NT2/D1 (cell line): ENCODE data around the gene OBSCN.

ENCODE experiments used
- DNase-seq: peaks from one replicate; pipeline ENCODE4 v3.0.0-alpha.2; 2011; ENCODE audit warnings: low read depth, low spot score
- H3K27me3 ChIP-seq: 2 replicates; pipeline ENCODE4 v1.6.0; 2011; ENCODE audit warnings: mild to moderate bottlenecking; ENCODE audit not compliant: insufficient read length, insufficient read depth
- H3K36me3 ChIP-seq: 2 replicates; pipeline ENCODE4 v1.6.1; 2011; ENCODE audit warnings: mild to moderate bottlenecking, low read length, mixed read lengths; ENCODE audit not compliant: insufficient read depth, insufficient read length
- H3K4me1 ChIP-seq: 2 replicates; pipeline ENCODE4 v1.5.1; 2011; ENCODE audit not compliant: insufficient read depth, insufficient read length
- H3K4me3 ChIP-seq: 2 replicates; pipeline ENCODE4 v1.5.1; 2011; ENCODE audit warnings: low read depth; ENCODE audit not compliant: insufficient read length
- H3K9ac ChIP-seq: 2 replicates; pipeline ENCODE4 v1.6.0; 2011; ENCODE audit warnings: low read depth; ENCODE audit not compliant: insufficient read length
- H3K9me3 ChIP-seq: 2 replicates; pipeline ENCODE4 v1.5.1; 2011; ENCODE audit warnings: mild to moderate bottlenecking, low read length; ENCODE audit not compliant: insufficient read depth
- SUZ12 ChIP-seq: IDR thresholded peaks from 2 replicates; pipeline ENCODE4 v1.6.1; 2011; ENCODE audit not compliant: insufficient read length, insufficient read depth; ENCODE audit errors: extremely low read depth
- YY1 ChIP-seq: IDR thresholded peaks from 2 replicates; pipeline ENCODE4 v1.6.1; 2011; ENCODE audit not compliant: insufficient read length, insufficient read depth
- ZNF274 ChIP-seq: IDR thresholded peaks from 2 replicates; pipeline ENCODE4 v1.6.1; 2011; ENCODE audit warnings: mild to moderate bottlenecking, low read depth, low read length

The OBSCN gene

GRCh38 chr1:228410015-228410414 lies 202.2 kb downstream of the OBSCN start:
- DNase-seq, result no peak
- Histone ChIP-seq H3K9ac (no peak overlapping the region), H3K4me3 (no peak overlapping the region), H3K4me1 (peaks cover 12% of the 10 kb centered on the region), H3K9me3 (no peaks in the 10 kb centered on the region), H3K27me3 (peaks cover 7% of the 10 kb centered on the region), H3K36me3 (peaks cover 40% of the 10 kb centered on the region)
- TF ChIP-seq YY1 (no peak), ZNF274 (no peak), SUZ12 (no peak)

DNA sequence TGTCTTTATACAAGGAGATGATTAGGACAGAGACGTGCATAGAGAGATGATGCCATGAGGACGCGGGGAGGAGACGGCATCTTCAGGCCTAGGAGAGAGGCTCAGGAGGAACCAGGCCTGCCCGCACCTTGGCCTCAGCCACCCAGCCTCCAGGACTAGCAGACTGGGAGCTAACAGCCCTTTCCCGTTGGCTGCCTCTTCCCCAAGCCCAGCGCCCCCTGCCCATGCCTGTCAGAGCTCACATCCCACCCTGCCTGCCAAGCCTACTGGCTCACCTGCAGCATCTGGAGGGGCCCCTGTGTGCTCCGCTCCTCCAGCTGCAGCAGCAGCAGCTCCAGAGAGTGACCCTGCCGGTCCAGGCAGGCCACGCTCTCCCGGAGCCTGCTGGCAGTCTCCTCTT lies 202.8 kb downstream of the OBSCN start:
- Histone ChIP-seq H3K27me3 (peaks cover 11% of the 10 kb centered on the region), H3K9ac (peak overlapping the region; percentile 18), H3K4me1 (peaks cover 17% of the 10 kb centered on the region), H3K9me3 (no peaks in the 10 kb centered on the region), H3K4me3 (no peak overlapping the region), H3K36me3 (peaks cover 40% of the 10 kb centered on the region)
- no peak for DNase-seq
- no peak for TF ChIP-seq YY1
- no peak for TF ChIP-seq ZNF274
- no peak for TF ChIP-seq SUZ12

- peaks cover 40% of the 10 kb centered on the region for H3K36me3 ChIP-seq
- no peaks in the 10 kb centered on the region for H3K9me3 ChIP-seq
- peaks cover 21% of the 10 kb centered on the region for H3K4me1 ChIP-seq
- no peak for DNase-seq
- TF ChIP-seq YY1, result no peak
- TF ChIP-seq ZNF274, result no peak
- TF ChIP-seq SUZ12, result no peak
- no peak overlapping the region for H3K4me3 ChIP-seq
- H3K27me3 ChIP-seq, result peaks cover 15% of the 10 kb centered on the region
- H3K9ac ChIP-seq, result no peak overlapping the region
These were observed 203.3 kb downstream of the OBSCN start for GRCh38 chr1:228411121-228411520.

DNA sequence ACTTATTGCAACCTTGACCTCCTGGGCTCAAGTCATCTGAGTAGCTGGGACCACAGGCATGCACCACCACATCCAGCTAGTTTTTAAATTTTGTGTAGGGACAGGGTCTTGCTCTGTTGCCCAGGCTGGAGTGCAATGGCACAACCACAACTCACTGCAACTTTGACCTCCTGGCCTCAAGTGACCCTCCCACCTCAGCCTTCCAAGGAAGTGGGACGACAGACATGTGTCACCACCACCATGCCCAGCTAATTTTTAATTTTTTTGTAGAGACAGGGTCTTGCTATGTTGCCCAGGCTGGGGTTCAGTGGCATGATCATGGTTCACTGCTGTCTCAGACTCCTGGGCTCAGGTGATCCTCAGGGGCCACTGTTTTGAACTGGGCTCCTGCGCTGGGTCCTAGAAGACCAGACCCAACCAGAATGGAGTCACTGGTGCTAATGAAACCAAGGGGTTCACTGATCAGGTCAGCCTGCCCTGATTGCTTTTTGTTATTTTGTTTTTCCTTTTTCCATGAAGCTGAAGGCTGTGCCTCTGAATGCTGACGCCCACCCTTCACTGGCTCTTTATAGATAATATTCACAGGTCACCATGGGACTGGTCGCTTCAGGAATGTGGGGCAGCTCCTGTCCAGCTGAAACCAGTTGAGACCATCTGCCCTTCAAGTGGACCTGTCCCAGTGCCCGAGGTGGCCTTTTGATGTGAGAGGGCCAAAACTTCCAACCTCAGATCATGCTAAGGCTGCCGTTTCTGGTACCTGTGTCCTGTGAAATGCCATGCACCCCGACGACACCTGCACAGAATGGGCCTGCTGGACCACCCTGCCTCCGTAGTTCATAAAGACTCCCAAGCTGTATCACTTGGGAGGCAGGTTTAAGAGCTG lies 203.9 kb downstream of the OBSCN start:
- Histone ChIP-seq H3K36me3 (peaks cover 40% of the 10 kb centered on the region), H3K9ac (no peak overlapping the region)

DNA sequence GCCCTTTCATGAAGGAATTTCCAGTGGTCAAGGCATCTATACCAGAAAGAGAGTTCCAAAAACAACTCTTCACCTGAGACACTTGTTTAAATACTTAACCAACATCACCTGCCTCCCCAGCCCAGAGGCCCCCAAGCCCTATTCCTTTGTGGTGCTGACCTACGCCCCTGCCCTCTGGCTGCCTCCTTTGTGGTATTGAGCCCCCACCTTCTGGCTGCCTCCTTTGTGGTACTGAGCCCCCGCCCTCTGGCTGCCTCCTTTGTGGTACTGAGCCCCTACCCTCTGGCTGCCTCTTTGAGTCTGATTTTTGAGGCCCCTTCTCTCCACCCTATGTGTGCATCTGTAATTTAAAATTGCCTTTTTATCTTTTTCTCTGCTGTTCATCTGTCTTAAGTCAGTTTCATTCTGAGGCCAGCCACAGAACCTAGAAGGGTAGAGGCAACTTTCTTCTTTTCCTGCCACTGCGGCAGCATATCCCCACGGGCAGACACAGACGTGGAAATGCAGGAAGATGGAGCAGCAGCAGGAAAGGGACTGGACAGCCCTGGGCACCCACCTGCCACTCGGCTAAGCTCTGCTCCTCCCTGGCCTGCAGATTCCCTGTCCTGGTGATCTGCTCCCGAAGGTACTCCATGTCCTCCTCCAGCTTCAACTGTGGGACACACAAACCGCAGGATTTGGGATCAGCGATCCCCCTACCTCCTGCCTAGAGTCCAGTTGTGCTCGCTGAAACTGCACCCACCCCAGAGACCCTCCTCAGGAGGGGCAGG lies 205.6 kb downstream of the OBSCN start:
- no peak for TF ChIP-seq ZNF274
- TF ChIP-seq YY1, result no peak
- no peak for TF ChIP-seq SUZ12
- H3K4me1 ChIP-seq, result peaks cover 18% of the 10 kb centered on the region

More for the DNA sequence above, 203.9 kb downstream of the OBSCN start:
- Histone ChIP-seq H3K9me3 (no peaks in the 10 kb centered on the region), H3K27me3 (peaks cover 15% of the 10 kb centered on the region), H3K4me1 (peaks cover 21% of the 10 kb centered on the region), H3K4me3 (no peak overlapping the region)
- TF ChIP-seq YY1 (no peak), SUZ12 (no peak), ZNF274 (no peak)
- DNase-seq, result no peak

GRCh38 chr1:228414511-228415211 lies 206.8 kb downstream of the OBSCN start:
- no peaks in the 10 kb centered on the region for H3K9me3 ChIP-seq
- H3K27me3 ChIP-seq, result peaks cover 42% of the 10 kb centered on the region
- H3K4me1 ChIP-seq, result peaks cover 13% of the 10 kb centered on the region
- no peak overlapping the region for H3K4me3 ChIP-seq
- peaks cover 31% of the 10 kb centered on the region for H3K36me3 ChIP-seq
- no peak for TF ChIP-seq SUZ12
- no peak for TF ChIP-seq ZNF274
- no peak for TF ChIP-seq YY1
- H3K9ac ChIP-seq, result peak overlapping the region; percentile 5
- DNase-seq, result no peak

More for the DNA sequence above, 205.6 kb downstream of the OBSCN start:
- H3K4me3 ChIP-seq, result no peak overlapping the region
- H3K27me3 ChIP-seq, result peaks cover 30% of the 10 kb centered on the region
- H3K36me3 ChIP-seq, result peaks cover 38% of the 10 kb centered on the region
- H3K9ac ChIP-seq, result no peak overlapping the region
- no peaks in the 10 kb centered on the region for H3K9me3 ChIP-seq
- DNase-seq, result no peak

- Histone ChIP-seq H3K4me3 (no peak overlapping the region), H3K36me3 (peaks cover 28% of the 10 kb centered on the region), H3K9ac (no peak overlapping the region), H3K27me3 (peaks cover 48% of the 10 kb centered on the region), H3K4me1 (peaks cover 13% of the 10 kb centered on the region), H3K9me3 (no peaks in the 10 kb centered on the region)
- DNase-seq, result no peak
- TF ChIP-seq ZNF274 (no peak), YY1 (no peak), SUZ12 (no peak)
These were observed 207.4 kb downstream of the OBSCN start for GRCh38 chr1:228415221-228415620.
